RPMI7951 (cell line): ENCODE results near the gene NFIA. TPM values are rescaled to one million over a fixed set of nuclear protein-coding genes. Genes with fewer than 3 reads are reported as not detected.

Source experiments
- DNase-seq: peaks from one replicate; pipeline ENCODE4 v3.0.0-alpha.2; 2012; ENCODE audit warnings: low read depth
- total RNA-seq: library from RNA; depleted of rRNA; stranded (reverse); fragments of >200 nt; shearing (Covaris generic); gene quantifications from 2 replicates; pipeline ENCODE4 v1.2.3, GENCODE V29; 2014

NFIA gene
- total RNA-seq, 1 experiment from 2014 or later, result 3.0 TPM

DNA sequence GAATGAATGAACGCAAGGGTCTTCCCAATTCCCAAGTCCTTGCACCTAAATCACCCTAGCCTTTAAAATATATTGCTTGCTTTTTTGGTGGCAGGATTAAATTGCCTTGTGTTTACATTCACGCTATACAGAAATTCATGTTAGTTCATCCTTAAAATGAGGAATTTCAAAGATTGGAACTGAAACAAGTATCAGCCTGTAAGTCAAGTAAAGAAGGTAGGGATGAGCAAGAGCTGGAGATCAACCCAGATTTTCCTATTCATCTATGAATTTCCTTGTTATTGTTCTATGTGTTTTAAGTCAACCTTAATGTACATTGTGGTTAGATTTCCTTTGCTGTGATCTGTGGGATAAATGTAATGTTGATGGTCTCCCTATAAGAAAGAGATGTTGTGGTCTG is 248.2 kb downstream of the NFIA start:
- DNase-seq, result no peak

GRCh38 chr1:61332196-61332753 is 249.9 kb downstream of the NFIA start:
- no peak for DNase-seq

GRCh38 chr1:61332796-61333195 is 250.4 kb downstream of the NFIA start:
- DNase-seq, result no peak

DNA sequence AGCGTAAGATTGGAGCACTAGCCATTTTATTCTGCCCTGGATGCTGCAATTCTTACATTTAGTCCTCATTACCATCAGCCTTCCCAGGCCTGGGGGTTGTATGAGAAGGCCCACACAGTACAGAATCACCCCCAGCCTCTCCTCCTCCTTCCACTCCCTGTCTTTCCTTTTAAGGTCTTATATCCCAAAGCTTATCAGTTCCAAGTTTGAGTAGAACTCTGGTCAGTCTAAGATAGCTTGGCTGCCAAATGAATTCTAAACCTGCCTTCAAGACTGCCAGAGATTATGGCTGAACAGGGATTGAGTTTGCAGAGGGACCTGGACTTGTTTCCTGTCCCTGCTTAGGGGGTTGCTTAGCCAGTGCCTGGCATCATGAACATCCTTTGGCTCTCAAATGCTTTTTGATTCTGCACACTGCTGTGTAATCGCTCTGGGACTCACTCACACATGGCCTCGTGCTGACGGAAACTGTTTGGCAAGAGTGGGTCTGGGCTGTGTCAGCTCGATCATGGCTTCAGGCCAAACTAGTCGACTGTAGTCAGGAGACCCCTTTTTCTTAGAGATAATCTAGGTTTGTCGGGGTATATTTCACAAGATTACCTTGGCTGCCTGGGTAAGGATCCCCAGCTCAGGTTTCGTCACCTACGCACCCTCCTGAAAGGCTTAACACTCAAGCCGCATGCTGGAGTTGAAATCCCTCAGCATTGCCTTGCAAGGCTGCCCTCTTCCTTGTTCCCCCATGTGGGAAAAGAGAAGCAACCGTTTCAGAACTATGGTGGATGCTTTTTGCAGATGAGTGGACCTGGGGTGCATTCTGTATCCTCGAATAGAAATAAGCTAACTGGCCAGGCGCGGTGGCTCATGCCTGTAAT is 252.6 kb downstream of the NFIA start:
- no peak for DNase-seq

GRCh38 chr1:61337037-61337436 is 254.7 kb downstream of the NFIA start:
- DNase-seq, result no peak

- DNase-seq, result no peak
Observed at GRCh38 chr1:61337441-61337951, 255.1 kb downstream of the NFIA start.

- peak; percentile 86 for DNase-seq
Observed at GRCh38 chr1:61337981-61338848, 255.9 kb downstream of the NFIA start.

DNA sequence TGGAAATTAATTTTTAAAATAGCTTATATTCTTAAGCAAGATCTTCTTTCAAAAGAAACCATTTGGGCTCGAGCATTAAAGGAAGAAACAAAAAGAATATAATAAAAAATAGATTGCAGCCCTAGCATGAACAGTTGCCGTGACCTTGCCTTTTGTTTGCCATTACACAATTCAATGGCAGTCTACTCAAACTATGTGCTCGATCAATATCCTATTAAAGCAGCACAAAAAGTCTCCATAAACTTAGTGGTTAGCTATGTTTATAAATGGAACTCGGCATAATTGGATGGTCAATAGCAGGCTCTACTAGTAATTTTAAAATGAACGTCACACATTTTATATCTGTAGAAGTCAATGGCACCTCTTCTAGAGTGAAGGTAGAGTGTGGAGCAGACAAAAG is 256.5 kb downstream of the NFIA start:
- DNase-seq, result no peak

DNA sequence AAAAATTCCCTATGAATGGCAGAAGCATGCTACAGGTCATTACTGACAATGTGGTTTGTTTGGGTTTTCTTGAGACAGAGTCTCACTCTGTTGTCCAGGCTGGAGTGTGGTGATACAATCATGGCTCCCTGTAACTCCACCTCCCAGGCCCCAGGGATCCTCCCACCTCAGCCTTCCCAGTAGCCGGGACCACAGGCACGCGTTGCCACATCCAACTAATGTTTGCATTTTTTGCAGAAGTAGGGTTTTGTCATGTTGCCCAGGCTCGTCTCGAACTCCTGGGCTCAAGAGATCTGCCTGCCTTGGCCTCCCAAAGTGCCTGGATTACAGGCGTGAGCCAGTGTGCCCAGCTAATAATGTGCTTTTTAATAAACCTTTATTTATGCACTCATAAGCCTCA is 259.1 kb downstream of the NFIA start:
- no peak for DNase-seq

DNA sequence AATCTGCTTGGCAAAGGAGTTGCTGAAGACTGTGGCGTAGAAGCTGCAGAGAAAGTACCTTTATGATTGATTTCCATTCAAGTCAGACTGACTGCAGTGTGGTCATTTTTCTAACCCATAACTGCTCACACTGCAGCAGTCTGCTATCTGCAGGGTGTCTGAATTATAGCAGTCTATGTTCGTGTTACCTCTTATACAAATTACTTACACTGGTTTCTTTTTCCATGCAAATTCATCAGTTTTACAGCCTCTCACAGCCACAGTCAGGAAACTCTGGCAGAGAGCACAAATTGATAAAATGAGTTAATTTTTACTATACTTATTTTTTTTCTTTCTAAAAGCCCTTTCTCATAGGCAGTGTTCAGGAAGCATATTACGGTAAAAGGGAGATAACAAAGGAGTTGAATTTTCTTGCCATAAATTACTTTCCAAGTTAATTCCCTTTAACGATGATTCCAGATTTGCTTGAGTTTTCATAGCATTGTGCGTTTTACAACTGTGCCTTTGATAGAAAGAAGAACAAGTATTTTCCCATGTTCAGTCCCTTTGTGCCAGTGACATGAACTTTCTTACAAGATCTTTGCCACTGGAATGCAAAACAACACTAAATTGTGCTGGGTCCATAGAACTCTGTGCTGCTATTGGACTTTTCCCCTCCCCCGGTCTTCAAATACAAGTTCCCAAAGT is 261.5 kb downstream of the NFIA start:
- no peak for DNase-seq

DNA sequence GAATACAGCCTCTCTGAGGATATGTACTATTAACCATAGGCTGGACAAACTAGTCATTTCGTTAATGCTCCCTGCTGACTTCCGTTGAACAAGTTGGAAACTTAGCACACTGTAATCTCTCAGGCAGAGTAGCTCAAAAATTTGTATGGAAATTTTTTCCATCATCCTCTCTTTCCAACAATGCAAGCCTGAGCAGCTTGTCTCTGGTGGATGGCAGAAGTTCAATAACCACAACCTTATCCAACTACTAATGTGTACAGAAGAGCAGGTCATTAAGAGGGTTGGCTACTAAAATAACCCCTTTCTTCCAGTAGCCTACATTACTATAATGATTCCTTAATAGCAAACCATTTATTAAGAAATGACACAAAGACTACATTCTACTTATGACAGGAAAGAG is 262.3 kb downstream of the NFIA start:
- no peak for DNase-seq

DNA sequence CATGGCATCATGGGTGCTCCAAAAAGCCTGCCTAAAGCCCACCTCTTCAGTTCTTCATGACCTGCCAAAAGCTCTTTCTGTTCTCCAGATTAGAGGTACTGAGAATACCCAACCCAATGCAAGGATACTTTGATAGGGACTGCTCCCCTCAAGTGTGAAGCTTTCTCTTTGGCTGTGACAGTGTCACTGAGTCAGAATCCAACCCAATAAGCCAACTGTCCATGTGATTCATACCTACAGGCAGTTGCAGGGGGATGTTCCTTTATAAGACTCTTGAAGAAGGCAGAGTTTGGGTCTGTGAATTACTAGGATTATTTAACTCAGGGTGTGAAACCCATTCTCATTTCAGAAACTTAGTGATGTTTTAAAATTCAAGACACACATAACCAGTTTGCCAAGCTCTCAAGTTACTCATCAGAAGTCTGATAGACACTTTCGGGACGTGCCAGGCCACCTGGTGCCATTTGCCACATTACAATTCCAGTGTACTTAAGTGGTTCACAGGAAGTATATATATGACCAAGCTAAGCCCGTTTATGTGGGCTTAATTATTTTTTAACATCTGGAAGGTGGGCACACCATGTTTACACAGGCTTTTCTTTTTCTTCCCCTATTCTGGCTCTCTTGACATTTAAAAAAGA is 265.8 kb downstream of the NFIA start:
- no peak for DNase-seq

DNA sequence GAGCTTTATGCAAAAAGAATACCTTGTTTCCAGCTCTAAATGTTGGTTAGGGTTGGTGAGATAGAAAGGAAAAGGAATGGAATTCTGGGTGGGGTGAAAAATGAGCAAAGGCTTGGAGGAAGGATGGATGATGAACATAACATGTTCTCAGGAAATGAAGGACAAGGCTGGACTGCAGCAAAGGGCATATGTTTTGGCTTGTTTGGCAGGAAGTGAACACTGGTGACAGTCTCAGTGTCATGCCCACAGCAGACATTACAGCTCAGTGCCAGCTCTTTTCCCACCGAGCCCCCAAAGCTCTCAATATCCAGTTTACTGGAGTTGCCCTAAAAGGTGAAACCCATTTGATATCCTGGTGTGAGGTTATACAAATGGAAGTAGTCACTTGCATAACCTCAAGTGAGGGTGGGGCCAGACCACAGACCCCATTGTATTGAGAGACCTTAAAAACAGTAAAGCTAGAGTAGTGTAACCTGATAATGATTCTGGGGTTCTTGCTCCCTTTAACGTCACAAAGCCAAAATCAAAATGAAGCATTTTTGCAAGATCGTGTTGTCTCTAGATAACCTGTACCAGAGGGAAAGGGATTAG is 270.6 kb downstream of the NFIA start:
- no peak for DNase-seq

DNA sequence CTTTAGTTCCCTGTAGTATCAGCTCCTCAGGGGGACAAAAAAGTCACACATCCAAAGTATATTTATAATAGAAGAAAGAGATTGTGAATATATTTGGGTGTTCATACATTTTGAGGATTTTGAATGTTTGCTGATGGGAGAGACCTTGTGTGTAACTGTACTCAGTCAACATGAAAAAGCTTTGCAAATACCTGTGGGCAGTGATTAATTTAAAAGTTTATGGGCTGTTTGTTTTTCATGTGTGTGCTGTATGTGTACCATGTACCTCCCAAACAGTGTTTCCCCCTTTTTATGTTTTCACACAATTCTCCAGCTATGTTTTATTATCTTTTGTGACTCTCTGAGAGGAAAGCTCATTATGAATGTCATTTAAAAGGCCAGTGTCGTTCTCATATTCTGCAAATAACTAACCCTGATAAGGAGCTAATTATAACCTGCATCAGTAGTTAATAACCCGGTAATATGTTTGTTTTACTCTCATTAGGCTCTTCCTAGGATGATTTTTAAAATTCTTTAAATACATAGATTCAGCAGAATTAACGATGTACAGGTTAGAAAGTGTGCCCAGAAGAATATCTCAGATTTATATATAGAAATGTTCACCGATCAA is 271.5 kb downstream of the NFIA start:
- DNase-seq, result no peak

- DNase-seq, result no peak
Observed at GRCh38 chr1:61356016-61356415, 273.7 kb downstream of the NFIA start.

DNA sequence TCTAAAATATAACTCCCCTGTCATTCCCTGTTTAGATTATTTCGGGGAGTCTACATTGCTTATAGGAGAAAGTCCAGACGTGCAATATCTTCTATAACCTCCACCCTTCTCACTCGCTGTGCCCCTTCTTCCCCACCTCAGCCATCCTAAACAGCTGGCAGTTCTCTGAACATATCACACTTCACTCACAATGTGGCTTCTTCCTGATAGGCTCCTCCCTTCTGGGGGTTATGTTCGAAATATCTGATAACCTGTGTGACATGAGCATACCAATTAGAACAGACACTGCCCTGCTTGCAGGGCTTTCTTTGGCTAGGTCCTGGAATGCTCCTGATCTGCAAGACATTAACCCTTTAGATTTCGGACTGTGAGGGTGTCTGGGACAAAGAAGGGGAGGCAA is 274.6 kb downstream of the NFIA start:
- no peak for DNase-seq

DNA sequence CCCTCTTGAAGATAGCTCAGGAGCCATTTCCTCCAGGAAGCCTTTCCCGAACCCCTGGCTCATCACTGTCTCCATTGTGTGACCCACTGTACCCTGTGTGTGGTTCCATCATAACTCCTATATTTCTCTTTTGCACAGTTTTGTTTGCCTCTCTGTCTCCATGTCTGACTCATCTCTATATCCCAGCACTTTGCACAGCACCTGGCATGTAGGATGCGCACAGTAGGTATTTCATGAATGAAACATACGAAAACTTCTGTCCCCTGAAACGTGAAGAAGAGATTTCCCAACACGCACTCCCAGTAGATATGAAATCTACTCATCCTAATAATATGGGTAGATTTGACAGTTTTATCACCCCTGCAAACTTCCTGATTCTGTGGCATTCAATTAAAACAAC is 275.2 kb downstream of the NFIA start:
- no peak for DNase-seq

DNA sequence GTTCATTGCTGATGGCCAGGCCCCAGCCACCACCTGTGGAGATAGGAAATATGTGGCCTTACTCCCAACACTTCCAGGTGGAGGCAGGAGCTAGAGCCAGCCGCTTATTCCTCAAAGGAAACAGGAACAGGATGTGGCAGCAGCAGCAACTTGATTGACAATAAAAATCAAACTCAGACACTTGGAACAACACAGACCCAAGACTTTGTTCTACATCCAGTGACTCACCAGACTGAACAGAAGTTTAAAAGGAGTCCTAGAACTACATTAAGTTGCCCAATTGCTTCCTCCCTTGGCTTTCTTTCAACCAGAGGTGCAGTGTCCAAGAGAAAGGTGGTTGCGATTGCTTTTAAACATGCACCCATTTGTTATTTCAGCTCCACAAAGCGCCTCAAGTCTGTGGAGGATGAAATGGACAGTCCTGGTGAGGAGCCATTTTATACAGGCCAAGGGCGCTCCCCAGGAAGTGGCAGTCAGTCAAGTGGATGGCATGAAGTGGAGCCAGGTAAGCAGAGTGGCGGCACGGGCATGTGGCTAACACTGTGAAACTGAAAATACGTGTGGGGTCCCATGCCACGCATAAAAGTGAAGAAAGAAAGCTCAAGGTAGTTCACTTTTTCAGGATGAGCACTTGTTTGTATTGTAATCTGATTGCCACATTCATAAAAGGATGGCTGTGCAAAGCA is 276.6 kb downstream of the NFIA start:
- no peak for DNase-seq

DNA sequence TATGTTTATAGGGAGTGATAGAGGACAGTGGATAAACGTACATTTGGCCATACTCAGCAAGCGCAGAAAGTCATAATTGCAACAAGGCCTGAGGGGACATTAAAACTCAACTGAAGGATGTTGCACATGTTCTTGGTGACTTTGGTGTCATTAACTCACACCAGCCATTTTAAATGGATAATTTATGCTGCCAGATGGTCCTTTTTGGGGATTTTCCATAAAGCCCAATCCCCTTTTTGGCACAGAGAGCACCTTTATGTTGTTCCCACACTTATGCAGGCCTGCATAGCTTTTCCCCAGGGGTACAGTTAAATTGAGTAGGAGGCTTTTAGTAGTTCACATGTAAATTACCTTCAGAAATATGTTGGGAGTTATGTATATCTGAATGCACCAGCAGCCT is 279.6 kb downstream of the NFIA start:
- no peak for DNase-seq

DNA sequence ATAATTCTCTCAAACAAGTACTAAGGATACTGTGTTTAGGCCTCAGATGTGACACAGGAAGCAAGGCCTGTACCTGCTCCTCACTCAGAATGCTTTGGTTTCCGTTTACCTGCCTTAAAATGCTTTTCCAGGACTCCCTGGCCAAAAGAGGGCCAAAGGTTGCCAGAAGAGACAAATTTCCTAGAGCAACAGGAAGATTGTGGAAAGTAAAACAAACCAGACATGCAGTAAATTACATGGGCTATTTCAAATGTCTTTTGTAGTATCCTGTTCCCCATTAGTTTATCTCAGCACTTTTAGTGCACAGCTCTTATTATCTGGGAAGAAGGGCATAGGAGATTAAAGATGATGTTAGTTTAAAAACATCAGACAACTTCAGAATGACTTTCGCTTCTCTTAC is 280.0 kb downstream of the NFIA start:
- no peak for DNase-seq
